Measurements from ENCODE around the gene HTRA3. TPM values are rescaled to one million over a fixed set of nuclear protein-coding genes. Genes with fewer than 3 reads are reported as not detected.

Gene HTRA3
- polyA plus RNA-seq, 4 donors = 8.2 to 16.7 (median 10.7) TPM

DNA sequence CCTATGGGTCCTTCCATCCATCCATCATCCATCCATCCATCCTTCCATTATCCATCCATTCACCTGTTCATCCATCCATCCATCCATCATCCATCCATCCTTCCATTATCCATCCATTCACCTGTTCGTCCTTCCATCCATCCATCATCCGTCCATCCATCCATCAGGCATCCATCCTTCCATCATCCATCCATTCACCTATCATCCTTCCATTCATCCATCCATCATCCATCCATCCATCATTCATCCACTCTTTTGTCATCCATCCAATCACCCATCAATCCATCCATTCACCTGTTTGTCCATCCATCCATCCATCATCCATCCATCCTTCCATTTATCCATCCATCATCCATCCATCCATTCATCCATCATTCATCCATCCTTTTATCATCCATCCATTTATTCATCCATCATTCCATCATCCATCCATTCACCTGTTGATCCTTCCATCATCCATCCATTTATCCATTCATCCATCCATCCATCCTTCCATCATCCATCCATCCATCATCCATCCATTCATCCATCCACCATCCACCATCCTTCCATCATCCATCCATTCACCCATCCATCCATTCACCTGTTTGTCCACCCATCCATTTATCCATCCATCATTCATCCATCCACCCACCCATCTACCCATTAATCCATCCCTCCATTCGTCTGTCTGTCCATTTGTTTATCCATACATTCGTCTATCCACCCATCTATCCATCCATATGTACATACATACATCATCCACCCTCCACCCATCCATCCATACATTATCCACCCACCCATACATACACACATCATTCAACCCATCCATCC is 35.7 kb upstream of the HTRA3 start:
- no peak for DNase-seq (ENCODE audit: low read depth in 4 of 4, low spot score in 2 of 4)

DNA sequence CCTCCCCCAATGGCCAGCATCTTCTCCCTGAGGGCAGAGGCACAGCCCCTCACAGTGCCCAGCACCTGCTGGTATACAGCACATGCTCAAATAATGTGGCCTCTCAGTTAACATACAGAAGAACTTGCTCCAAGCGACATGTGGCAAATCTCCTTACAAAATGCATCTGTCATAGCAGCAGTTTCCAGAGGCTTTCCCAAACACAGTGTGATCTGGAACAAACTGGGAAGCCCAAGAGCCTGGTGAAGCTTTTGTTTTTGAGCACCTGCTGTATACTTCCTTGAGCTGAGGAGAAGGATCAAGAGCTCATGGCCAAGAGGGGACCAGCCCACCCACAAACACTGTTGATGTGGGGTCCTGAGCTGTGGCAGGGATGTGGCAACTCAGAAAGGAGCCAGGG is 34.8 kb upstream of the HTRA3 start:
- DNase-seq (ENCODE audit: low read depth in 4 of 4, low spot score in 2 of 4) = no peak

DNA sequence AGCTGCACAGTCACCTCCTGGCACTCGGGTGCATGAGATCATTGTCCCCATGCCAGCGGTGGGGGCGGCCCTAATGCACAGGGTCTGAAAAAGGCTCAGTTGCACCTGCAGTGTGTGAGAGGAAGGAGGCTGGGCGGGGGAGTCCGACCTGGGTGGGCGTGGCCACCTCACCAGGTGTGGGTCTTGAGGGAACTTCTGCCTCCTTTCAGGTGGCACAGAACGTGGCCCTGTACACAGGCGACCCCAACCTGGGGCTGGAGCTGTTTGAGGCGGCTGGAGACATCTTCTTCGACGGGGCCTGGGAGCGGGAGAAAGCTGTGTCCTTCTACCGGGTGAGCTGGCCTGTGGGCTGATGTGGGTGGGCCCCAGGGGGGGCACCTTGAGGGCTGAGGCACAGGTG is 34.3 kb upstream of the HTRA3 start:
- DNase-seq (ENCODE audit: low read depth in 4 of 4, low spot score in 2 of 4) = no peak

DNA sequence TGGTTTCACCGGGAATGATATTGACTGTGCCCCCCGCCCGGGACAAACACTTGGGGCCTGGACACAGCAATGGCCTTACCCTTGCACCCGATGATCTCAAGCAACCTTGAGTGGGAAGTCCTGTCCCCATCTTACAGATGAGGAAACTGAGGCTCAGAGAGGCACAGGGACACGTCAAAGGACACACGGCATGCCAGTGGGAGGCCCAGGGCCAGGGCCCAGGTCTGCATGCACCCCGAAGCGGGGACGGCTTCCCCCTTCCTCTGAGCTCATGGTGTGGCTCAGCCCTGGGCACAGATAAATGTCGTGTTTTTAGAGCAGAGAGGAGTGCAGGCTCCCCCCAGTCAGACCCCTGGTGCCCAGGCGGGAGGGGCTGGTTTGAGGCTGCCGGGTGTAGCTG is 33.9 kb upstream of the HTRA3 start:
- no peak for DNase-seq (ENCODE audit: low read depth in 4 of 4, low spot score in 2 of 4)

DNA sequence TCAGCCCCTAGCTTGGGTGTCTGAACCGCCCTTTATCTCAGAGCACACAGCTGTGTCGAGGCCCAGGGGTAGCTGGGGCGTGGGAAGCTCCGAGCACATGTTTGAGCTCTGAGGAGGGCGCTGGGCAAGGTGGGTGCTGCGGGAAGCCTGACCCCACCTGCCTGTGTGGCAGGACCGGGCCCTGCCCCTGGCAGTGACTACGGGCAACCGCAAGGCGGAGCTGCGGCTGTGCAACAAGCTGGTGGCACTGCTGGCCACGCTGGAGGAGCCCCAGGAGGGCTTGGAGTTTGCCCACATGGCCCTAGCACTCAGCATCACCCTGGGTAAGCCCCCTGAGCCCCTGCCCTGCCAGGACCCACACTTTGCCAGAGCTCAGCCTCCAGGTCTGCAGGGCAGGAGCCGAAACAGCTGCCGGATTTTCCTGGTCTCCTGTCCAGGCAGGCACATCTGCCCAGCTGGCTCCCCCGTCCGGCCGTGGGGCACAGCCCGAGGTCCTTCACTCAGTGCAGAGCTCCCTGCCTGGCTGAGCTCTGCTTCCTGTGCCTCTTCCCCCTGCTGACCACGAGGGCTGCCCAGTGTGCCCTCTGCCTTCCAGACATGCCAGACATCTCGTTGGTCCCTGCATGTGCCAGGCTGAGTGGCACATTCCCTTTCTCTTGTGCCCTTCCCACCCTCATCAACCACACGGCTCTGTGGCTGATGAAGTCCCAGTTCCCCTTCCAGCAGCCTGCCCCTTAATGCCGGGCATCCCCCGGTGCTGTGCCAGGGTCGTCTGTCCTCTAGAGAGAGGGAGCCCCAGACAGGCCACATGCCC is 33.2 kb upstream of the HTRA3 start:
- no peak for DNase-seq (ENCODE audit: low read depth in 4 of 4, low spot score in 2 of 4)

DNA sequence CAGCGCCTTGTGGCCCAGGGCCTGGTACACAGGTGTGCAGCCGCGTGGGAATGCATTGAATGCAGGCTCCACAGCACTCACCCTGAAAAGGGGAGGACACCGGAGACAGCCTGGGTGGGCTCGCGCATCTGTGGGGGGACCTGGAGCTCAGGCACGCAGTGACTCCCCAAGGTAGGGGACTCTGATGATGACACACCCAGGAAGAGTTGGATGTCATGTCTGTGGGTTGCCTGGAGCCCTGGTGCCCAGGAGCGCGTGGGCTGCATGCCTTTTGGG is 32.7 kb upstream of the HTRA3 start:
- DNase-seq (ENCODE audit: low read depth in 4 of 4, low spot score in 2 of 4) = no peak

DNA sequence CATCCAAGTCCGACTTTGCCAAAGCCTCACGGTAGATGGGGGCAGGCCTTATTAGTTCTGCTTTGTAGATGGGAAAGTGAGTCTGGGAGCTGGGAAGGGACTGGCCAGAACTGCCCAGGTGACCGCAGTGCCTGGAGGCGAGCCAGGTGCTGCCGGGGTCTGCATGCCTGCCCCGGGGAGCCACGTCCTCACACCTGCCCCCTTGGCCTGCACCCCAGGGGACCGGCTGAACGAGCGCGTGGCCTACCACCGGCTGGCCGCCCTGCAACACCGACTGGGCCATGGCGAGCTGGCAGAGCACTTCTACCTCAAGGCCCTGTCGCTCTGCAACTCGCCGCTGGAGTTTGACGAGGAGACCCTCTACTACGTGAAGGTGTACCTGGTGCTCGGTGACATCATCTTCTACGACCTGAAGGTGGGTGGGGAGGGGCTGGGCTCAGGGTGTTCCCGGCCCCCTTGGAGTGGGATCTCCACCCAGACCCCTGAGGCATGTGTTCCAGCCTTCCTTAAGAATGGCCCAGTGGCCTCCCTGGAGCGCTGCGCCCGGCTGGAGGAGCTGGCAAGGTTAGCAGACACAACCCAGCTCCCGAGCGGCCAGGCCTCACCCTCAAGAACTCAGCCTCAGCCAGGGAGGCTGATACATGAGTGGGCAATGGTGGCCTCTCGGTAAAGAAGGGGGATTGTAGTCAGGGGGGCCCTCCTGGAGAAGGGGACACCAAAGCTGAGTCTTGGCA is 32.1 kb upstream of the HTRA3 start:
- no peak for DNase-seq (ENCODE audit: low read depth in 4 of 4, low spot score in 2 of 4)

DNA sequence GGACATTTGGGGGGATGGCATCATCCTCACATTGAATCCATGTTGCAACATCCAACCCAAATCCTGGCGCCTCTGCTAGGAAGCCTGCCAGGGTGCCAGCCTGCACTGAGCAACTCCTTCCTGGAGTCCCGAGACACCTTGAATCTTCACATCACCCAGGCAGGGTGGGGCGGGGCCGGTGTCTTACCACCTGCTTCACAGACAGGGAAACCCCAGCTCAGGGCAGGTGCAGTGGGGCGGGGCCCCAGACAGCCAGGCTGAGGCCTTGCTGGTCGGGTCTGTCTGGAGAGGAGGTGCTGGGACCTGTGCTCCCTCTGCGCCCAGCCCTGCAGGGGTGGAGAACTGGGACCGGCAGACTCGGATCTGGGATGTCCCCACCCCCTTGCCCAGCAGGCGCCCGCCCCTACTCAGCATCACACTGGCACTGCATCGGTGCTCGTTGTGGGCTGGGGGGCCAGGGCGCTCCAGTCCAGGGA is 31.5 kb upstream of the HTRA3 start:
- no peak for DNase-seq (ENCODE audit: low read depth in 4 of 4, low spot score in 2 of 4)

DNA sequence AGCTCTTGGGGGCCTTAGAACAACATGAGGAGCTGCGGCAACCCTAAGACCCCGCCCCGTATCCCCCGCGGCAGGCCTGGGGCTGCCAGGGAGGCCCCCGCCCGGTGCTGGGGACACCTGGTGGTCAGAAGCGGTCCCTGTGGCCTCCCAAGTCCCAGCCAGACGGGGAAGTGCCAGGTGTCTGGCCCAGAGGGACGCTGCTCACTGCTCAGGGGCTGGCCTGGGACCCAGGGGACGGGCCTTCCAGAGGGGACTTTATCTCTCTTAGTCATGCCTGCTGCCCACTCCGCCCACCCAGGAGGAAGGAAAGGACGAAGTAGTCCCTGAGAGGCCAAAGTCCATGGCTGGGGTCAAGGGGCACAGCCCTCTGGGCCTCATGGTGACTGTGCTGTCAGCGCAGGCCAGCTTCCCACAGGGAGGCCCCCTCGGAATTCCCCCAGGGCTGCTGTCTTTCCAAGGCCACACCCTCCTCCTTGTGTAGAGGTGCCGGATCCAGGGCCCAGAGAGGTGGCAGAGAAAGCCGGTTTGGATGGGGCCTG is 31.0 kb upstream of the HTRA3 start:
- DNase-seq (ENCODE audit: low read depth in 4 of 4, low spot score in 2 of 4) = no peak

DNA sequence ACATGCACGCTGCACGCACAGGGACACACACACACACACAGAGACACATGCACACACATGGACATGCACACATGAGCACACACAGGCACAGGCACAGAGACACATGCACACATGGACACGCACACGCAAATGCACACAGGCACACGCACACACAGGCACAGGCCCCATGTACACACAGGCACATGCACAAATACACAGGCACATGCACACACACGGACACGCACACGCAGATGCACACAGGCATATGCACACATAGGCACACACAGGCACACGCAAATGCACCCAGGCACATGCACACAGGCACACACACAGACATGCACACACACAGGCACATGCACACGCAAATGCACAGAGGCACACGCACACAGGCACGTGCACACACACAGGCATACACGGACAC is 30.3 kb upstream of the HTRA3 start:
- no peak for DNase-seq (ENCODE audit: low read depth in 4 of 4, low spot score in 2 of 4)

DNA sequence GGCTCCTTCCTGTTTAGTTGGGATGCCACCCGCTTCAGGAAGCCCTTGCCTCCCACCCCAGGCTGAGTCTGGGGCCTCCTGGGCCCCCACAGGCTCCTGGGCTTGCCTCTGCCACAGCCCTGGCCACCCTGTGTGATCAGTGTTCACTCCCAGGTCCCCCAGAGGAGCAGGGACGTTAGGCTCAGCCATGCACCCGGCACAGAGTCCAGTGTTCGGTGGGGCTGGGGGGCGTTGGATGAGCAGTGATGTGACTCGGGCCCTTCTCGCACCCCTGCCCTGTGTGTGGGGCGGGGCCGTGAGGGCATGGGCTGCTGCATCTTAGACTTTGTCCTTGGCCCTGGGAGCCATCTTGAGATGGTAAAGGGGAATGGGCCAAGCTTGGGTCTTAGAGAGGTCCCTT is 29.9 kb upstream of the HTRA3 start:
- no peak for DNase-seq (ENCODE audit: low read depth in 4 of 4, low spot score in 2 of 4)

DNA sequence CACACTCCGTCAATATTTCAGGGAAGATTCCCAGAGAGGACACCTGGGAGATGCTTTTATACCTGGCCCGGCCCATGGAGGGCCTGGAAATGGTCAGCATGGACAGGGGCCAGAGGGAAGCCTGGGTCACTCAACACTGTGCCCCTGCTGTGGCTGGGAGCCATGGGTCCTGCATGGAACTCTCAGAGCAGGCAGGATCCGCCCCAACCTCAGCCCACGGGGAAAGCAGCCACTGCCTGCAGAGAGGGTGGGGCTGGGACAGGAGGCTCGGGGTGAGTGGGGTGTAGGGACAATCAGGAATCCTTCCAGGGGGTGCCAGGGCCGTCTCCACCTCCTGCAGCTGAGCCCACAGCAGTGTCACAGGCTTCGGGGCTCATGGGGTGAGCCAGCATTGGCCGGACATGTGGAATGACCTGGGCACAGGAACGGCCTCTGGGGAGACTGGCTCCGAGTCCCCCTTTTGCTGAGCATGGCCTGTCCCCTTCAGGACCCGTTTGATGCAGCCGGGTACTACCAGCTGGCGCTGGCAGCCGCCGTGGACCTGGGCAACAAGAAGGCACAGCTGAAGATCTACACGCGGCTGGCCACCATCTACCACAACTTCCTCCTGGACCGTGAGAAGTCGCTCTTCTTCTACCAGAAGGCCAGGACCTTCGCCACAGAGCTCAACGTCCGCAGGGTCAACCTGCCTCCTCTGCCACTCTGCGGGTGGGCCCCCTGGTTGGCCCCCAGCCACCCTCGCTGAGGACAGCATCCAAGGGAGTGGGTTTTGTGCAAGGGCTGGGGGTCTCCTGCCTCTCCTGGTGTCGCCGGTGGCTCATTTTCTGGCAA is 29.1 kb upstream of the HTRA3 start:
- no peak for DNase-seq (ENCODE audit: low read depth in 4 of 4, low spot score in 2 of 4)

DNA sequence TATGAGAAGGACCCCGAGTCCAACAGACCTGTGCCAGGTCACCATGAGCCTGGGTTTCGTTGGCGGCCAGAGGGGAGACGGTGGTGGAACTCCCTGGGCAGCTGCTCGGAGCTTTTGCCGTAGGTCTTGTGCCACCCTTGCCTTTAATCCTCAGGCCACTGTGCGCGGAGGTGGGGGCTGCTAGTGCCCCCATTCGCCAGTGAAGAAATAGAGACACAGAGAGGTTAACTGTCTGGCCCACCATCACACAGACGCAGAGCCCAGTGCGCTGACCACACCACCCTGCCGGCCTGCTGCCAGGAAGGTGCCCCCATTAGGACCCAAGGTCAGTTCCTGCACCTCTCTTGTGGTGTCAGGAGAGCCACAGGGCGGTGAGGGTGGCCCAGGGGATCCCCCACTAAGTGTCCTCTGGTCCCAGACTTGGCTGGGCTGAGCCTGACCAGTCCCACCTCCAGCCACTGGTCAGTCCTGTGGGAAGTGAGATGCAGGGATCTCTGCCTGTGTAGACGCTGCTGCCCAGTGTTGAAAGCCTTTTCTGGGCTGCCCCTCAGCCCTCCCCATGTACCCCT is 28.3 kb upstream of the HTRA3 start:
- no peak for DNase-seq (ENCODE audit: low read depth in 4 of 4, low spot score in 2 of 4)

DNA sequence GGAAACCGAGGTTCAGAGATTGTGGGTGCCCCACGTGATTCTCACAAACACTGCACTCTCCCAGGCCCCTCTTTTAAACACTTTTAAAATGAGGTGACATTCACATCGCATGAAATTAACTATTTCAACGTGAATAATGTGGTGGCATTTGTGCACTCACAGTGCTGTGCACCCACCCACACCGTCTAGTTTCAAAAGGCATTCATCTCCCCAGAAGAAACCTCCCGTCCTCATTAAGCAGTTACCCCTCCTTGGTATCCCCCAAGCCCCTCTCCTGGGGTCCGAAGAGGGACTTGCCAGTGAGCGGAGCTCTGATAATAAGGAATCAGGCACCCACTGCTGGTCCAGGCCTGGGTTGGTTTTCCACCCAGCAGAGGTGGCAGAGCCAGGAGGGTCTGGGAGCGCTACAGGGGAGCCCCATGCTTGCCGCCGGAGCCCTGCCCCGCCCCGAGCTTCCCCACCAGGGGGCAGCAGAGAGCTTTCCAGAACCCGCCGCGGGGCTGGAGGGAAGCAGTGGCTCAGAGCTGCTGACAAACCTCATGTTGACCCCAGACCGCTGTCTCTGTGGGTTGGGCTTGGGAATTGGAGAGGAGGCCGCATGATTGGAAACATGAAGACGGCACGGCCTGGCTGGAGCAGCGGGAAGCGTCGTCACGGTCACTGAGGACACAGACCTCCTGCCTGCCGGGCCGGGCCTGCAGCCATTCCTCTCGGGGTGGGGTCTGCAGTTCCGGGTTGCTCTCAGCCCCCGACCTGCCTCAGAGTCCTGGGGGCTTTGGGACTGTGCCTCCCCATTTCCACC is 27.5 kb upstream of the HTRA3 start:
- DNase-seq (ENCODE audit: low read depth in 4 of 4, low spot score in 2 of 4) = peak; percentile 78 to 86 (median 84)

DNA sequence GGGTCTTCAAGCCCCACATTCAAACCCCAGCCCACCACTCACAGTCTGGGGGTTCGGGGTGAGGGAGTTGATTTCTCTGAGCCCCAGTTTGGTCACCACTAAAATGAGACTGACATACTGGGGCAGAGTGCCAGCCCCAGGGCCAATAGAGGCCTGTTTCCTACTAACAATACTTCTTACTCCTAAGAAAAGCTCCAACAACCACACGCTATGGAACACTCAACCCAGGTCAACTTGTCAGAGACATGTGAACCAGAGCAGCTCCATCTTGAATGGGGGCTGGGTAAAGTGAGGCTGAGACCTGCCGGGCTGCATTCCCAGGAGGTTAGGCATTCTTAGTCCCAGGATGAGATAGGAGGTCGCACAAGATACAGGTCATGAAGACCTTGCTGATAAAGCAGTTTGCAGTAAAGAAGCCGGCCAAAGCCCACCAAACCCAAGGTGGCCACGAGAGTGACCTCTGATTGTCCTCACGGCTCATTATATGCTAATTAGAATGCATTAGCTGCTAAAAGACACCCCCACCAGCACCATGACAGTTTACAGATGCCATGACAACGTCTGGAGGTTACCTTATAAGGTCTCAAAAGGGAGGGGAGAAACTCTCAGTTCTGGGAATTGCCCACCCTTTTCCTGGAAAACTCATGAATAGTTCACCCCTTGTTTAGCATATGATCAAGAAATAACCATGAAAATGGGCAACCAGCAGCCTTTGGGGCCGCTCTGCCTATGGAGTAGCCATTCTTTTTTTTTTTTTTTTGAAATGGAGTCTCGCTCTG is 26.6 kb upstream of the HTRA3 start:
- no peak for DNase-seq (ENCODE audit: low read depth in 4 of 4, low spot score in 2 of 4)

DNA sequence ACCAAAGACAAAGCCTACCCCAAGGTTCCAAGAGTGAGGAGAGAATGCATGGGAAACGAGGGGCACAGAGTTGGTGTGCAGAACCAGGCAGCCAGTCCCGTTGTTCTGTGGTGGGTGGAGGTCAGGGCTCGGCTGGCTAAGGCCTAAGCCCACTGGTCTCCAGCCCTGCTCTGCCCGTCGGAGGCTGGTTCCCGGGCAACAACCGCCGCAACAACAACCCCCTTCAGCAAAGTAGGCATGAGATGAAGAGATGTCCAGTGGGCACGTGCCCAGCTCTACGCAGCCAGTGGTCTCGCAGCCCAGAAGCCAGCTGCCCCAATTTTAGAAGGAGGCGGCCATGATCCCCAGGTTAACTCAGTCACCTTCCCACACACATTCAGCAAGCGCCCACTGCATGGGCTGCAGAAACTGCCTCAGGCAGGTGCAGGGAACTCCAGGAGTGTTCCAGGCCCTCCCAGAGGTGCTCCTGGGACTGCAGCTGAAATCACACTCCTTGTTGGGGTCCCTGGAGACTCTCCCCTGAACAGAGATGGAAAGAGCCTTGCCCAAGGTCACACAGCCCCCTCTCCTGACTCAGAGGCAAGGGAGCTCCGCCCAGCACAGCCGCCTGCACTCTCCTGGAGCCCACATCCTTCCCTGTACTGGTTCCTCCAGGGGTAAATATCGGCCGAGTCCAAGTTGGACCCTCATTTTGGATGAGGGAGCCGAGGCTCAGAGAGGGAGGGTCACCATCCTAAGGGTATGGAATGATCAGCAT is 25.4 kb upstream of the HTRA3 start:
- no peak for DNase-seq (ENCODE audit: low read depth in 4 of 4, low spot score in 2 of 4)

DNA sequence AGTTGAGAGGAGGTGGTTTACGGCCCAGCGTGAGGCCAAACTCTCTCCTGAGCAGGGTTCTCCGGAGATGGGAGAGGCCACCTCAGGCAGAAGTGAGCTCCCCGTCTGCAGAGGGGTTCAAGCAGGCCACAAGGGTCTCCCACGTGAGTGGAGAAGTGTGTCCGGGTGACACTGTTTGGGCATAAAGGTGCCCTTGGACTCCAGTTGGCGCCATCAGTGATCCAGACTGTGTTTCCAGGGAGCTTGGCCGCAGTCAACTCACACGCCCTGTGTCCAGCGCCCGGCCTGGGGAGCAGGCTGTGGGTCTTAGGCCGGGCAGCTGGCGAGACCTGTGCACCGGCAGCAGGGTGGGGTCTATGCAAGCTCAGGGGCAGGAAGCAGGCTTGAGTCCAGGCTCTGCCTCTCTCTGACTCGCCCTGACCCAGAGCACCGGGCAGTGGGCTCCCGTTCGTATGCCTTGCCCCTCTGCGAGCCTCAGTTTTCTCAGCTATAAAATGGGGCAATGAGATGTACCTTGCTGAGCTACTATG is 24.6 kb upstream of the HTRA3 start:
- DNase-seq (ENCODE audit: low read depth in 4 of 4, low spot score in 2 of 4) = no peak
